ENCODE data around the gene PLXNB2. TPM values are rescaled to one million over a fixed set of nuclear protein-coding genes. Genes with fewer than 3 reads are reported as not detected.

PLXNB2 gene
- total RNA-seq, 2 experiments from 2014 or later: 5.5 to 6.3 TPM

DNA sequence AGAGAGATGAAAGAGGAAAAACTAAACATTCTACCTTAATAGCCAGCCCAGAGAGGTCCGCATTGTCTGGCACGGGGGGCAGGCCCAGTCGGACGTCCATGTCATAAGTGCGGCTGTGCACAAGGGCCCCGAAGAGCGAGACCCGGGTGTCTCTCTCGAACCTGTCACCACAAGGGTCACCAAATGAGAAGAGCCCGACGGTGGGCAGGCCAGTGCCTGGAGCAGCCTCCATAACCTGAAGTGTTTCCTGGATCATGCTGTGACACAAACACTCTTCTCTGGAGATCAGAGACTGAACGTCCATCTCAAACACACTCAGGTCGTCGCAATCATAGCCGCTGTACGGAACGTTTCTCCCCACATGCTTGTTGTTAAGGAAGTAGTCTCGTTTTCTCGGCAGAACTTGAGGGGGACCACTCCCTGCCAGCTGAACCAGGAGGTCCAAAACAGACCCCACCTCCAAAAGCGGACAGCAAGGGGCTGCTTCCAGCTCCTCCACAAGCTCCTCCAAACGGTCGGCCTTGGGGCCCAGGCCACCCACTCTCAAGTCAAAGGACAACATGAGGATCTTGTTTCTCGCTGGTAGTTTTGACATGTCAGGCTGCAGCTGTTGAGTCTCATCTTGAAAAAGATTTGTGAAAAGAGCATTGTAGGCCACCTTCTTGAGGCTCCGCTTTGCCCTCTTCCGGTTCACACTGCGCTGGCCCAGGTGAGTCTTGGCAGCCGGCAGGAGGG, 63.6 kb downstream of the PLXNB2 start:
- Mint-ChIP-seq H3K9me3 (ENCODE audit: low read depth) (no peaks in the 10 kb centered on the region), H3K4me1 (peaks cover 23% of the 10 kb centered on the region), H3K27ac (peak overlapping the region; percentile 100), H3K4me3 (peak overlapping the region; percentile 94), H3K27me3 (no peaks in the 10 kb centered on the region), H3K36me3 (ENCODE audit: low read depth) (peaks cover 28% of the 10 kb centered on the region)
- intact Hi-C loops (cut with DNase I, micrococcal nuclease): loop anchor here (1.0 to 10.0 kb wide), 13 partner anchors 26 to 378 kb away; partner anchors contain the start of genes MAPK11 (in 2 of the 2), ALG12 (in 1 of the 2), CHKB (in 1 of the 2) and CRELD2 (in 1 of the 2)
- POLR2A ChIA-PET: interaction anchor here (0.6 to 1.2 kb wide), 2 partner anchors 24 to 377 kb away, joined by 3 to 4 read pairs; no protein-coding TSS in a partner anchor
- CTCF ChIA-PET: interaction anchor here (0.6 to 4.3 kb wide), 10 partner anchors 12 to 587 kb away, joined by 3 to 16 read pairs (median 3); no protein-coding TSS in a partner anchor
- ATAC-seq (no peak), DNase-seq (no peak)

GRCh38 chr22:50242406-50242949, 65.0 kb downstream of the PLXNB2 start:
- no peaks in the 10 kb centered on the region for H3K9me3 Mint-ChIP-seq (ENCODE audit: low read depth)
- peaks cover 21% of the 10 kb centered on the region for H3K4me1 Mint-ChIP-seq
- DNase-seq (no peak), ATAC-seq (no peak)
- H3K36me3 Mint-ChIP-seq (ENCODE audit: low read depth): peaks cover 25% of the 10 kb centered on the region
- H3K4me3 Mint-ChIP-seq: peak overlapping the region; percentile 94
- CTCF ChIA-PET: interaction anchor here (0.8 to 4.3 kb wide), 14 partner anchors 8 to 448 kb away, joined by 3 to 16 read pairs (median 3); partner anchors contain the start of genes HDAC10 and SCO2
- POLR2A ChIA-PET: interaction anchor here (1.1 kb wide), 1 partner anchor 378 kb away, joined by 3 read pairs; no protein-coding TSS in a partner anchor
- intact Hi-C loops (cut with DNase I, micrococcal nuclease): loop anchor here in 1 of 2 experiments (5.0 to 10.0 kb wide), 4 partner anchors 50 to 380 kb away; partner anchors contain the start of genes DENND6B, LMF2 and NCAPH2
- no peaks in the 10 kb centered on the region for H3K27me3 Mint-ChIP-seq
- no peak overlapping the region for H3K27ac Mint-ChIP-seq

DNA sequence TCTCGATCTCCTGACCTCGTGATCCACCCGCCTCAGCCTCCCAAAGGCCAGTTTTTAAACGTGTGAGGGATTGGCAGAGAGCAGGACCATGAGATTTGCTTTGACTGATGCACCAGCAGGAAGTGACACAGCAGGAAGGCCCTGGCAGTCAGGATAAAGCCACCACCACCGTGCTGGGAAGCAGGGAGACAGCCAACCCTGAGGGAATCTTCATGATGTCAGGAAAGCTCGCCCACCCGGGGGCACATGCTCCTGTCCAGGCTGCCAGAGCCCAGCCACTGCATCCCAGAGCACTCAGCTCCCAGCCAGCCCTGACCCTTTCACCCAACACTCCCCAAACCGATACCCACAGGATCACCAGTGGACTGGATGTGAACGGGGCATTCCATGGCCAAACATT, 68.7 kb downstream of the PLXNB2 start:
- H3K27me3 Mint-ChIP-seq: no peaks in the 10 kb centered on the region
- intact Hi-C loops (cut with DNase I, micrococcal nuclease): no loop called here
- H3K4me3 Mint-ChIP-seq: no peak overlapping the region
- ChIA-PET CTCF (interaction anchor here (0.6 to 0.7 kb wide), 2 partner anchors 20 to 110 kb away, joined by 3 to 6 read pairs; no protein-coding TSS in a partner anchor), POLR2A (no interaction called here)
- H3K36me3 Mint-ChIP-seq (ENCODE audit: low read depth): peaks cover 22% of the 10 kb centered on the region
- peaks cover 23% of the 10 kb centered on the region for H3K4me1 Mint-ChIP-seq
- DNase-seq: no peak
- no peak overlapping the region for H3K27ac Mint-ChIP-seq
- no peaks in the 10 kb centered on the region for H3K9me3 Mint-ChIP-seq (ENCODE audit: low read depth)
- ATAC-seq: no peak

GRCh38 chr22:50236731-50237409, 70.6 kb downstream of the PLXNB2 start:
- Mint-ChIP-seq H3K27ac (no peak overlapping the region), H3K9me3 (ENCODE audit: low read depth) (no peaks in the 10 kb centered on the region), H3K4me3 (no peak overlapping the region), H3K36me3 (ENCODE audit: low read depth) (peaks cover 22% of the 10 kb centered on the region), H3K27me3 (no peaks in the 10 kb centered on the region), H3K4me1 (peaks cover 20% of the 10 kb centered on the region)
- POLR2A ChIA-PET: no interaction called here
- DNase-seq (no peak), ATAC-seq (peak; percentile 36)
- CTCF ChIA-PET: interaction anchor here (0.6 to 1.1 kb wide), 5 partner anchors 21 to 232 kb away, joined by 3 to 5 read pairs (median 3); no protein-coding TSS in a partner anchor
- intact Hi-C loops (cut with DNase I, micrococcal nuclease): no loop called here

- H3K36me3 Mint-ChIP-seq (ENCODE audit: low read depth): peaks cover 17% of the 10 kb centered on the region
- intact Hi-C loops (cut with DNase I, micrococcal nuclease): no loop called here
- DNase-seq (no peak), ATAC-seq (no peak)
- peaks cover 10% of the 10 kb centered on the region for H3K4me1 Mint-ChIP-seq
- no peak overlapping the region for H3K4me3 Mint-ChIP-seq
- POLR2A ChIA-PET: no interaction called here
- CTCF ChIA-PET: interaction anchor here (1.2 to 3.6 kb wide), 2 partner anchors 9 to 95 kb away, joined by 4 to 16 read pairs; no protein-coding TSS in a partner anchor
- no peak overlapping the region for H3K27ac Mint-ChIP-seq
- H3K27me3 Mint-ChIP-seq: no peaks in the 10 kb centered on the region
- H3K9me3 Mint-ChIP-seq (ENCODE audit: low read depth): no peaks in the 10 kb centered on the region
Observed at GRCh38 chr22:50233223-50233622, 74.2 kb downstream of the PLXNB2 start.

DNA sequence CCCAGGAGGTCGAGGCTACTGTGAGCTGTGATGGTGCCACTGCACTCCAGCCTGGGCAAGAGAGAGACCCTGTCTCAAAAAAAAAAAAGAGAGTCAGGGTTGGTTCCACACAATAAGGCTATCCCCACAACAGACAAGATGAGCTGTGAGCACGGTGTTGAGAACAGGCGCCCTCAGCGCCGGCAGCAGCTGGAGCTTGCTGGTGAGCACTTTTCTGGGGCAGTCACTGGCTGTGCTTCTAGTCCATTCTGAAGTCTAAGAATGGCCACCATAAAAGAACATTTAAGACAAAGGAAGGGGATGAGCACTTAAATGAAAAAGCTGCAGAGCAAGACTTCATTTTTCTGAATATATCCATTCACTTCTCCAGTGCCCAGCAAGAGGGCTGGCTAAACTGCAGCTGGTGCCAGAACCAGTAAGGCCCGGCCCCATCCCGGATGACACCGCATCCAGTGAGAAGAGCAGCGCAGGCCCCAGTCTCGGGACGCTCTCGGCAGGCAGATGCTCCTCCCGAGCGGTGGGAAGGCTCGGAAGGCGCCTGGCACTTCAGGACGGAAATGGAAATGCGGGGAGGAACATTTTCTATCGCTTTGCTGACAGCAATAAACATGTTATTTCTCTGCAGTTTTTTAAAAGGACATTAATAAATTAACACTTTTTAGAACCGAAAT, 74.8 kb downstream of the PLXNB2 start:
- peaks cover 7% of the 10 kb centered on the region for H3K4me1 Mint-ChIP-seq
- ATAC-seq (no peak), DNase-seq (no peak)
- CTCF ChIA-PET: interaction anchor here (1.2 to 3.6 kb wide), 2 partner anchors 10 to 96 kb away, joined by 4 to 16 read pairs; no protein-coding TSS in a partner anchor
- H3K9me3 Mint-ChIP-seq (ENCODE audit: low read depth): no peaks in the 10 kb centered on the region
- POLR2A ChIA-PET: no interaction called here
- intact Hi-C loops (cut with DNase I, micrococcal nuclease): no loop called here
- H3K27me3 Mint-ChIP-seq: no peaks in the 10 kb centered on the region
- peaks cover 15% of the 10 kb centered on the region for H3K36me3 Mint-ChIP-seq (ENCODE audit: low read depth)
- no peak overlapping the region for H3K27ac Mint-ChIP-seq
- H3K4me3 Mint-ChIP-seq: no peak overlapping the region

DNA sequence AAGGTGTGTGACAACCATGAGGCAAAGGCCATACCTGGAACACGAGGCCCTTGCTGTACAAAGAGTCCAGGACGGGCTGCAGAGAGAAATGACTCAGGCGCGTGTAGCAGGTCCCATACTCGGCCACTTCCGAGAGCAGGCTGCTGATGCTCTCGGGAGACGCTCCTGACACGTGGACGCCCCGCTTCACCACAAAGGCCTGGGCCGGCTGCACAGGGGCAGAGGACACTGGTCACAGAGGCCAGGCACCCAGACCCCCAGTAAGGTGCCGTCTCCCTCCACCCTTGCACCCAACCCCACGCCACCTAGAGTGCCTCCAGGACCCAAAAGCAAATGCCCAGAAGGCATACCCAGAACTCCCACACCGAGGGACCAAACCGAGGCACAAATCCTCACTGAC, 78.1 kb downstream of the PLXNB2 start:
- Mint-ChIP-seq H3K9me3 (ENCODE audit: low read depth) (no peaks in the 10 kb centered on the region), H3K27me3 (no peaks in the 10 kb centered on the region), H3K4me1 (no peaks in the 10 kb centered on the region), H3K27ac (no peak overlapping the region), H3K4me3 (no peak overlapping the region), H3K36me3 (ENCODE audit: low read depth) (peaks cover 10% of the 10 kb centered on the region)
- ATAC-seq: no peak
- ChIA-PET POLR2A (no interaction called here), CTCF (no interaction called here)
- no peak for DNase-seq
- intact Hi-C loops (cut with DNase I, micrococcal nuclease): no loop called here

GRCh38 chr22:50228366-50228765, 79.1 kb downstream of the PLXNB2 start:
- CTCF ChIA-PET: interaction anchor here (0.6 to 0.7 kb wide), 2 partner anchors 13 to 20 kb away, joined by 3 read pairs; no protein-coding TSS in a partner anchor
- ATAC-seq: no peak

DNA sequence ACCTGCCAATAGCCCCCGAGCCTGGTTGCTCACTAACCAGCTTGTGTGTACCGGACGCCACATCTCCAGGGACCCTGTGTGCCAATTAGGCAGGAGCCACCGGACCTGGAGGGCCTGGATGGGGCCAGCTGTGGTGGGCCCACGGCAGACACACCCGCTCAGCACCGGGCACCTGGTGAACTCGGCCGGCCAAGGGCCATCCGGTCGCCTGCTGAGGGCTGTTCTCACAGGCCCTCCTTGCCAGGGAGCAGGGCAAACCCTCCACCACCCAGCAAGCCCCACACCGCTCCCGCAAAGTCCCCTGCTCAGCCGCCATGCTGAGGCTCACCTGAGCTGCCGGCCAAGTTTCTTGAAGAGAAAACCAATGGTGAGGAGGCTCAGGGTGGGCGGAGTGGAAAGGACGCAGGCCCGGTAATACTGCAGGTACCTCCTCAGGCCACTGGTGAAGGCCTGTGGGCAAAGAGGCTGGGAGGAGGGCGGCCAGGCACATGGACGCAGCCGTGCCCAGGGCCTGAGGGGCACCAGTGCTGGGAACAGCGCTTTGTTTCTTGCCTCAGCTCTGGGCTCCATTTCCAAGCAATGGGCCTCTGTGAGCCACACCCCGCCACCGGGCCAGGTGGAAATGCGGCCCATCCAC, 79.7 kb downstream of the PLXNB2 start:
- Mint-ChIP-seq H3K27ac (no peak overlapping the region), H3K4me3 (no peak overlapping the region), H3K4me1 (no peaks in the 10 kb centered on the region), H3K9me3 (ENCODE audit: low read depth) (no peaks in the 10 kb centered on the region), H3K27me3 (no peaks in the 10 kb centered on the region), H3K36me3 (ENCODE audit: low read depth) (peaks cover 13% of the 10 kb centered on the region)
- intact Hi-C loops (cut with DNase I, micrococcal nuclease): no loop called here
- DNase-seq (no peak), ATAC-seq (no peak)
- POLR2A ChIA-PET: interaction anchor here (0.6 kb wide), 1 partner anchor 310 kb away, joined by 3 read pairs; no protein-coding TSS in a partner anchor
- CTCF ChIA-PET: interaction anchor here (0.6 to 1.3 kb wide), 2 partner anchors 14 to 19 kb away, joined by 3 read pairs; no protein-coding TSS in a partner anchor

More at GRCh38 chr22:50228366-50228765, 79.1 kb downstream of the PLXNB2 start:
- DNase-seq: no peak
- Mint-ChIP-seq H3K27ac (no peak overlapping the region), H3K4me3 (no peak overlapping the region), H3K4me1 (no peaks in the 10 kb centered on the region), H3K9me3 (ENCODE audit: low read depth) (no peaks in the 10 kb centered on the region), H3K27me3 (no peaks in the 10 kb centered on the region), H3K36me3 (ENCODE audit: low read depth) (peaks cover 11% of the 10 kb centered on the region)
- intact Hi-C loops (cut with DNase I, micrococcal nuclease): no loop called here
- POLR2A ChIA-PET: no interaction called here

DNA sequence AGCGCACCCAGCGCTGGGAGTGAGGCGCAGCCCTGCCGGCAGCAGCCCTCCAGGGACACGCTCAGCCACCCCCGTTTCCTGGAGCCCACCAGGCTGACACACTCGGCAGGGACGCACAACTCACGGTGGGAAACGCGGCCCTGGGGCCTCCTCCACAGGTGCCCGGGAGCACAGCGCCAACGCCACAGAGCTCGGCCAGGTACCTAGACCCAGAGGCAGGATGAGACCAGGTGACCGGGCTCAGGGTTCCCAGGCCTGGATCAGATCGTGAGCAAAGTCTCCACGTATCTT, 80.6 kb downstream of the PLXNB2 start:
- intact Hi-C loops (cut with DNase I, micrococcal nuclease): no loop called here
- no peak for DNase-seq
- no peak for ATAC-seq
- CTCF ChIA-PET: interaction anchor here (1.3 kb wide), 1 partner anchor 15 kb away, joined by 3 read pairs; no protein-coding TSS in a partner anchor
- POLR2A ChIA-PET: interaction anchor here (0.6 kb wide), 1 partner anchor 309 kb away, joined by 3 read pairs; no protein-coding TSS in a partner anchor
- no peaks in the 10 kb centered on the region for H3K9me3 Mint-ChIP-seq (ENCODE audit: low read depth)
- H3K4me3 Mint-ChIP-seq: no peak overlapping the region
- H3K27me3 Mint-ChIP-seq: no peaks in the 10 kb centered on the region
- peaks cover 13% of the 10 kb centered on the region for H3K36me3 Mint-ChIP-seq (ENCODE audit: low read depth)
- no peak overlapping the region for H3K27ac Mint-ChIP-seq
- no peaks in the 10 kb centered on the region for H3K4me1 Mint-ChIP-seq

All from activated CD4-positive, alpha-beta T cell treated with anti-CD3 and anti-CD28 coated beads for 36 hours (primary cell).